ENCODE data around the gene TREML1. TPM values are rescaled to one million over a fixed set of nuclear protein-coding genes. Genes with fewer than 3 reads are reported as not detected.

Gene TREML1
- total RNA-seq, 3 donors from 2014 or later (not counting 1 experiment from before 2014, with no cell fraction given): 1.4 to 8.6 (median 3.4) TPM

DNA sequence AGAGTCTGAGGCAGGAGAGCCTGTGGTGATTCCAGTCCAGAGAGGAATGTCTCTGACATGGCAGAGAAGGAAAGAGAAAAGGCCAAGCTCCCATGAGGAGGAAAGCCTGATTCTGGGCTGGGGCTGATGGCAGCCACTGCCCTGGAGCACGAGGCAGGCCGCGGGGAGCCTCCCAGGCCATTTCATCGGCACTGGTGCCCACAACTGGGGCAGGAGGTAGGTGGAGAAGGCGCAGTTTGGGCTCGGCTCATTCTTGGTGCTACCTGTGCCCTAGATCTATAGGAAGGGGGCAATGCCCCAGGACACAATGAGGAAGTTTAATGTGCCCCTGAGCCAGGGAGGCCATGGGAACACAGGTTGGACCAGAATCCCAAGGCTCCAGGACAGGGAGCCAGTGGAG, 2.6 kb upstream of the TREML1 start:
- ATAC-seq (no peak), DNase-seq (no peak)
- no peak overlapping the region for H3K4me3 ChIP-seq (ENCODE audit: low read length)
- H3K4me3 Mint-ChIP-seq: no peak overlapping the region
- no peaks in the 10 kb centered on the region for H3K9me3 Mint-ChIP-seq
- intact Hi-C loops (cut with micrococcal nuclease): no loop called here
- peaks cover 0 to 4% of the 10 kb centered on the region in 2 donors for H3K4me1 Mint-ChIP-seq
- H3K36me3 Mint-ChIP-seq: no peaks in the 10 kb centered on the region
- 93% methylated on average over 6 of the region's 6 CpGs for WGBS (ENCODE audit: insufficient coverage)
- no peaks in the 10 kb centered on the region for H3K27me3 ChIP-seq (ENCODE audit: control insufficient read depth, insufficient read depth, low read length)
- H3K27me3 Mint-ChIP-seq (ENCODE audit: low read depth in 2 of 2): peaks cover 6 to 9% of the 10 kb centered on the region in 2 donors
- TF ChIP-seq, protein P1, sequence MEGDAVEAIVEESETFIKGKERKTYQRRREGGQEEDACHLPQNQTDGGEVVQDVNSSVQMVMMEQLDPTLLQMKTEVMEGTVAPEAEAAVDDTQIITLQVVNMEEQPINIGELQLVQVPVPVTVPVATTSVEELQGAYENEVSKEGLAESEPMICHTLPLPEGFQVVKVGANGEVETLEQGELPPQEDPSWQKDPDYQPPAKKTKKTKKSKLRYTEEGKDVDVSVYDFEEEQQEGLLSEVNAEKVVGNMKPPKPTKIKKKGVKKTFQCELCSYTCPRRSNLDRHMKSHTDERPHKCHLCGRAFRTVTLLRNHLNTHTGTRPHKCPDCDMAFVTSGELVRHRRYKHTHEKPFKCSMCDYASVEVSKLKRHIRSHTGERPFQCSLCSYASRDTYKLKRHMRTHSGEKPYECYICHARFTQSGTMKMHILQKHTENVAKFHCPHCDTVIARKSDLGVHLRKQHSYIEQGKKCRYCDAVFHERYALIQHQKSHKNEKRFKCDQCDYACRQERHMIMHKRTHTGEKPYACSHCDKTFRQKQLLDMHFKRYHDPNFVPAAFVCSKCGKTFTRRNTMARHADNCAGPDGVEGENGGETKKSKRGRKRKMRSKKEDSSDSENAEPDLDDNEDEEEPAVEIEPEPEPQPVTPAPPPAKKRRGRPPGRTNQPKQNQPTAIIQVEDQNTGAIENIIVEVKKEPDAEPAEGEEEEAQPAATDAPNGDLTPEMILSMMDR (IDR thresholded peaks at IDR 0.05): no peak
- H3K4me1 ChIP-seq (ENCODE audit: control insufficient read depth, insufficient read depth, low read length): peaks cover 5% of the 10 kb centered on the region
- H3K27ac Mint-ChIP-seq: no peak overlapping the region
- H3K27ac ChIP-seq (ENCODE audit: low read length): no peak overlapping the region
- no peaks in the 10 kb centered on the region for H3K9me3 ChIP-seq (ENCODE audit: control insufficient read depth, insufficient read depth, low read length)
- no peaks in the 10 kb centered on the region for H3K36me3 ChIP-seq (ENCODE audit: control insufficient read depth, insufficient read depth, low read length)

DNA sequence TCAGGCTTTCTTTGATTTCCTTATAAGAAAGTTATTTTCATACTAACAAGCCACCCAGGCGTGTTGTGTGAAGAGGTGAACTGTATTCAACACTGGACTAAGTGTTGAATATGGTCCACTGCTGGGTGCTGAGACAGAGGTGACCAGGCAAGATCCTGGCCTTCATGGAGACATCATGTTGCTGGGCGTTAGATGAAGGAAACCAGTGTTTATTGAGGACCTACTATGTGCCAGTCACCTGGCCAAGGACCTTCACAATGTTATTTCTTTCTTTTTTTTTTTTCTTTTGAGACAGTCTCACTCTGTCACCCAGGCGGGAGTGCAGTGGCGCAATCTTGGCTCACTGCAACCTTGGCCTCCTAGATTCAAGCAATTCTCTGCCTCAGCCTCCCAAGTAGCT, 1.9 kb upstream of the TREML1 start:
- ATAC-seq: no peak
- Mint-ChIP-seq H3K27ac (no peak overlapping the region), H3K36me3 (no peaks in the 10 kb centered on the region), H3K4me3 (no peak overlapping the region), H3K4me1 (peaks cover 0 to 4% of the 10 kb centered on the region in 2 donors), H3K27me3 (ENCODE audit: low read depth in 2 of 2) (peaks cover 5 to 9% of the 10 kb centered on the region in 2 donors), H3K9me3 (no peaks in the 10 kb centered on the region)
- Histone ChIP-seq H3K9me3 (ENCODE audit: control insufficient read depth, insufficient read depth, low read length) (no peaks in the 10 kb centered on the region), H3K4me3 (ENCODE audit: low read length) (no peak overlapping the region), H3K4me1 (ENCODE audit: control insufficient read depth, insufficient read depth, low read length) (no peaks in the 10 kb centered on the region), H3K36me3 (ENCODE audit: control insufficient read depth, insufficient read depth, low read length) (no peaks in the 10 kb centered on the region), H3K27me3 (ENCODE audit: control insufficient read depth, insufficient read depth, low read length) (no peaks in the 10 kb centered on the region), H3K27ac (ENCODE audit: low read length) (no peak overlapping the region)
- DNase-seq: no peak
- TF ChIP-seq, protein P1 (IDR thresholded peaks at IDR 0.05): no peak
- 87% methylated on average over 4 of the region's 4 CpGs for WGBS (ENCODE audit: insufficient coverage)
- intact Hi-C loops (cut with micrococcal nuclease): no loop called here

DNA sequence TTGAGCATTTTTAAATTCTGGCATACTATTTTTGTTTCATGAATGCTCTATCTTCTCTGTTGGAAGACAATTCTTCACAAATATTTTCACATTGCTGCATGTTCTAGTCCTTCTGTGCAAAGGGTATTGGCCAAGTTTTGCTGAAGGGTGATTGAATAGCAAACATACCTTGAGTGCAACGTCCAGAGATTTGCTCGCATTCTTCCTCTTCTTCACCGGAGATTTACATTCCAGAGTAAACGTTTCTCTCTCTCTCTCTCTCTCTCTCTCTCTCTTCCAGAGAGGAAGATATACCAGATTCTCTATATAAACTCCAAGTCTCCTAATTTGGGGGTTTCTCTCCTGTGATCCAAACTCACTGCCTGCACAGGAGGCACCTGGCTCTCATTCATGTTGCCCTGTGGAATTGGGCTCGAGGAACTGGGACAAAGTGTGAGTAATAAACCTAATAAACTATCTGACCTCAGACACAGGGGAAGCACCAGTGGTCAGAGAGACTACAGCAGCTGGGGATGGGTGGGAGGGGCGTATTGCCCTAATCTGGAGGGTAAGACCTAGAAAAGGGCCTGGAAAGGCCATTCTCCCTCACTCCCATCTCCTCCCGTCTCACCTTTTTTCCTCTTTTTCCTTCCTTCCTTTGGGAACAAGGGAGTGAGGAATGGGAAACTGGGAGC, 1.1 kb upstream of the TREML1 start:
- H3K4me3 Mint-ChIP-seq: no peak overlapping the region
- peaks cover 5 to 9% of the 10 kb centered on the region in 2 donors for H3K27me3 Mint-ChIP-seq (ENCODE audit: low read depth in 2 of 2)
- H3K9me3 Mint-ChIP-seq: no peaks in the 10 kb centered on the region
- H3K4me1 ChIP-seq (ENCODE audit: control insufficient read depth, insufficient read depth, low read length): no peaks in the 10 kb centered on the region
- no peak overlapping the region for H3K27ac Mint-ChIP-seq
- H3K4me1 Mint-ChIP-seq: peaks cover 0 to 4% of the 10 kb centered on the region in 2 donors
- DNase-seq (no peak), ATAC-seq (no peak)
- no peaks in the 10 kb centered on the region for H3K36me3 Mint-ChIP-seq
- no peaks in the 10 kb centered on the region for H3K9me3 ChIP-seq (ENCODE audit: control insufficient read depth, insufficient read depth, low read length)
- H3K36me3 ChIP-seq (ENCODE audit: control insufficient read depth, insufficient read depth, low read length): no peaks in the 10 kb centered on the region
- intact Hi-C loops (cut with micrococcal nuclease): no loop called here
- no peak overlapping the region for H3K4me3 ChIP-seq (ENCODE audit: low read length)
- TF ChIP-seq, protein P1 (IDR thresholded peaks at IDR 0.05): no peak
- no peaks in the 10 kb centered on the region for H3K27me3 ChIP-seq (ENCODE audit: control insufficient read depth, insufficient read depth, low read length)
- WGBS (ENCODE audit: insufficient coverage): 89% methylated on average over 4 of the region's 7 CpGs
- H3K27ac ChIP-seq (ENCODE audit: low read length): no peak overlapping the region

DNA sequence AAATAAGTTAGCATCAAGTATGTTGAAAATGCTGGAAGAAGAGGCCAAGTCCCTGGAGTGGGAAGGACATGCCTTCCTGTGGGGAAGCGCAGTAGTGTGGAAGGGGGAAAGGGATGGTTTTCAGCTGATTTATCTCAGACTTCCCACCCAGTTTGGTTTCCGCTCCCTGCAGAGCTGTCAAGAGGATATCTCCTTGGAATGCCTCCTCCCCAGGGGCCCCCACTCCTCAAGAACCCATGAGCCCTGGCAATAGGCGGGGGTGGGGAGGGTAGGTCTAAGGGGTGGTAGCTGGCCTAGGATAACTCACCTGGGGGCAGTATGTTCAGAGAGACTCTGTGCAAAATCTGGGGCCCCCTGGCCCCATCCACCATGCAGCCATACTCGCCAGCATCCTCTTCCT, 696 bp downstream of the TREML1 start:
- TF ChIP-seq, protein P1 (IDR thresholded peaks at IDR 0.05): no peak
- H3K27me3 ChIP-seq (ENCODE audit: control insufficient read depth, insufficient read depth, low read length): no peaks in the 10 kb centered on the region
- H3K36me3 ChIP-seq (ENCODE audit: control insufficient read depth, insufficient read depth, low read length): no peaks in the 10 kb centered on the region
- 85% methylated on average over 4 of the region's 4 CpGs for WGBS (ENCODE audit: insufficient coverage)
- H3K27ac Mint-ChIP-seq: no peak overlapping the region
- ATAC-seq (no peak), DNase-seq (no peak)
- H3K9me3 Mint-ChIP-seq: no peaks in the 10 kb centered on the region
- H3K4me1 ChIP-seq (ENCODE audit: control insufficient read depth, insufficient read depth, low read length): no peaks in the 10 kb centered on the region
- intact Hi-C loops (cut with micrococcal nuclease): no loop called here
- no peak overlapping the region for H3K4me3 Mint-ChIP-seq
- H3K9me3 ChIP-seq (ENCODE audit: control insufficient read depth, insufficient read depth, low read length): no peaks in the 10 kb centered on the region
- H3K27ac ChIP-seq (ENCODE audit: low read length): no peak overlapping the region
- no peak overlapping the region for H3K4me3 ChIP-seq (ENCODE audit: low read length)
- no peaks in the 10 kb centered on the region for H3K36me3 Mint-ChIP-seq
- peaks cover 5 to 9% of the 10 kb centered on the region in 2 donors for H3K27me3 Mint-ChIP-seq (ENCODE audit: low read depth in 2 of 2)
- peaks cover 0 to 4% of the 10 kb centered on the region in 2 donors for H3K4me1 Mint-ChIP-seq

Data from natural killer cell (primary cell).